Measurements from ENCODE around the gene CST3. TPM values are rescaled to one million over a fixed set of nuclear protein-coding genes. Genes with fewer than 3 reads are reported as not detected.

The CST3 gene
- total and polyA plus RNA-seq, 2 donors (not counting 1 experiment from before 2014, with no cell fraction given): 1.2 to 16.9 TPM

GRCh38 chr20:23606652-23607049, 31.1 kb downstream of the CST3 start:
- TF ChIP-seq CTCF (IDR thresholded peaks at IDR 0.05) (peak; percentile 77), EZH2 (IDR thresholded peaks at IDR 0.05; ENCODE audit: borderline replicate concordance, insufficient read depth, low read depth, low read length, poor library complexity, severe bottlenecking) (no peak)
- Histone ChIP-seq H3K4me2 (replicated peaks; ENCODE audit: low read depth, low read length, poor library complexity, severe bottlenecking) (no peak overlapping the region), H3K27ac (ENCODE audit: low read length in 2 of 2) (no peak overlapping the region), H2AFZ (ENCODE audit: insufficient read depth, low read depth, low read length, poor library complexity, severe bottlenecking) (peak overlapping the region; percentile 38), H3K4me1 (ENCODE audit: control insufficient read depth in 2 of 2, insufficient read depth in 2 of 2, low read length in 2 of 2) (no peaks in the 10 kb centered on the region), H3K36me3 (replicated peaks in 1 of 2; ENCODE audit: control extremely low read depth in 1 of 2, control insufficient read depth in 1 of 2, extremely low read depth in 1 of 2, insufficient read depth in 2 of 2, low read length in 1 of 2) (no peaks in the 10 kb centered on the region), H3K9me3 (ENCODE audit: control extremely low read depth in 1 of 3, control insufficient read depth in 2 of 3, insufficient read depth in 1 of 3, low read length in 2 of 3) (no peaks in the 10 kb centered on the region), H3K9ac (ENCODE audit: low read length) (no peak overlapping the region), H4K20me1 (ENCODE audit: control insufficient read depth, insufficient read depth, low read length, poor library complexity, severe bottlenecking) (no peaks in the 10 kb centered on the region), H3K79me2 (ENCODE audit: control insufficient read depth, insufficient read depth, low read length) (no peaks in the 10 kb centered on the region), H3K4me3 (ENCODE audit: control extremely low read depth in 1 of 5, extremely low read depth in 1 of 5, insufficient read depth in 1 of 5, low read depth in 2 of 5, low read length in 4 of 5) (no peak overlapping the region), H3K27me3 (replicated peaks in 1 of 4; ENCODE audit: control extremely low read depth in 1 of 4, control insufficient read depth in 3 of 4, insufficient read depth in 4 of 4, low read length in 3 of 4) (no peaks in the 10 kb centered on the region)
- Mint-ChIP-seq H3K27me3 (peaks cover 3% of the 10 kb centered on the region), H3K4me3 (no peak overlapping the region), H3K9me3 (ENCODE audit: insufficient read depth) (no peaks in the 10 kb centered on the region), H3K27ac (no peak overlapping the region), H3K4me1 (no peaks in the 10 kb centered on the region)
- peak; percentile 39 for ATAC-seq (ENCODE audit: low read depth)
- intact Hi-C loops (cut with micrococcal nuclease): loop anchor here (5.0 kb wide), 3 partner anchors 164 to 1269 kb away; no protein-coding TSS in a partner anchor
- ChIA-PET POLR2A (no interaction called here), CTCF (interaction anchor here (0.8 to 1.6 kb wide), 3 partner anchors 915 to 1267 kb away, joined by 3 to 8 read pairs (median 5); no protein-coding TSS in a partner anchor)
- 13% methylated on average over 6 of the region's 9 CpGs for WGBS (ENCODE audit: insufficient coverage)
- peak; percentile 54 for DNase-seq

- H3K4me2 ChIP-seq (replicated peaks; ENCODE audit: low read depth, low read length, poor library complexity, severe bottlenecking): no peak within 1 kb of the TSS
- H3K36me3 ChIP-seq (replicated peaks in 1 of 2; ENCODE audit: control extremely low read depth in 1 of 2, control insufficient read depth in 1 of 2, extremely low read depth in 1 of 2, insufficient read depth in 2 of 2, low read length in 1 of 2): no peaks in the 10 kb centered on the region
- TF ChIP-seq EZH2 (IDR thresholded peaks at IDR 0.05; ENCODE audit: borderline replicate concordance, insufficient read depth, low read depth, low read length, poor library complexity, severe bottlenecking) (no peak), CTCF (IDR thresholded peaks at IDR 0.05) (no peak)
- H3K9ac ChIP-seq (ENCODE audit: low read length): no peak within 1 kb of the TSS
- no peak for ATAC-seq (ENCODE audit: low read depth)
- no peak for DNase-seq
- WGBS (ENCODE audit: insufficient coverage): 62% methylated on average over 13 of the region's 16 CpGs
- no peaks in the 10 kb centered on the region for H3K4me1 ChIP-seq (ENCODE audit: control insufficient read depth in 2 of 2, insufficient read depth in 2 of 2, low read length in 2 of 2)
- no peak within 1 kb of the TSS for H3K27ac Mint-ChIP-seq
- no peaks in the 10 kb centered on the region for H3K9me3 Mint-ChIP-seq (ENCODE audit: insufficient read depth)
- peaks cover 3% of the 10 kb centered on the region for H3K27me3 Mint-ChIP-seq
- H3K4me3 ChIP-seq (ENCODE audit: control extremely low read depth in 1 of 5, extremely low read depth in 1 of 5, insufficient read depth in 1 of 5, low read depth in 2 of 5, low read length in 4 of 5): no peak within 1 kb of the TSS
- no peaks in the 10 kb centered on the region for H3K4me1 Mint-ChIP-seq
- CTCF ChIA-PET: no interaction called here
- H3K4me3 Mint-ChIP-seq: no peak within 1 kb of the TSS
- intact Hi-C loops (cut with micrococcal nuclease): loop anchor here (5.0 kb wide), 3 partner anchors 164 to 1269 kb away; no protein-coding TSS in a partner anchor
- H3K9me3 ChIP-seq (ENCODE audit: control extremely low read depth in 1 of 3, control insufficient read depth in 2 of 3, insufficient read depth in 1 of 3, low read length in 2 of 3): no peaks in the 10 kb centered on the region
- POLR2A ChIA-PET: no interaction called here
- peak within 1 kb of the TSS; percentile 38 for H2AFZ ChIP-seq (ENCODE audit: insufficient read depth, low read depth, low read length, poor library complexity, severe bottlenecking)
- H3K27ac ChIP-seq (ENCODE audit: low read length in 2 of 2): no peak within 1 kb of the TSS
- no peaks in the 10 kb centered on the region for H4K20me1 ChIP-seq (ENCODE audit: control insufficient read depth, insufficient read depth, low read length, poor library complexity, severe bottlenecking)
- no peaks in the 10 kb centered on the region for H3K27me3 ChIP-seq (replicated peaks in 1 of 4; ENCODE audit: control extremely low read depth in 1 of 4, control insufficient read depth in 3 of 4, insufficient read depth in 4 of 4, low read length in 3 of 4)
- H3K79me2 ChIP-seq (ENCODE audit: control insufficient read depth, insufficient read depth, low read length): no peaks in the 10 kb centered on the region
Measured at GRCh38 chr20:23605867-23606651, 31.7 kb downstream of the CST3 start, which contains the start of gene CST9. CST9 (minus strand) TSS chr20:23605917; CDS start chr20:23605864, 53 bp downstream.

Data from B cell (primary cell).